OCI-LY1 (cell line): Measurements from ENCODE around the gene PTPRN2.

ENCODE experiments used
- H2AFZ ChIP-seq: fragments of 200-600 bp; sonication (generic), shearing (Covaris generic); 2 replicates; pipeline ENCODE4 v1.6.0; 2014; ENCODE audit warnings: antibody characterized with exemption, mild to moderate bottlenecking, low read length
- H3F3A ChIP-seq: fragments of 200-600 bp; sonication (generic), shearing (Covaris generic); 2 replicates; pipeline ENCODE4 v1.6.0; 2014; ENCODE audit warnings: mild to moderate bottlenecking, antibody characterized with exemption, low read length, moderate library complexity; ENCODE audit not compliant: insufficient read depth
- H3K27ac ChIP-seq: fragments of 200-600 bp; sonication (generic); 2 replicates; pipeline ENCODE4 v1.5.1; 2014; ENCODE audit warnings: low read length, mixed run types, mild to moderate bottlenecking, low read depth; ENCODE audit not compliant: poor library complexity, severe bottlenecking
- H3K27me3 ChIP-seq: fragments of 200-600 bp; sonication (generic); 2 replicates; pipeline ENCODE4 v1.6.0; 2014; ENCODE audit warnings: antibody characterized with exemption, mild to moderate bottlenecking, low read length, moderate library complexity; ENCODE audit not compliant: insufficient read depth
- H3K36me3 ChIP-seq: fragments of 200-600 bp; sonication (generic); 2 replicates; pipeline ENCODE4 v1.6.1; 2014; ENCODE audit warnings: mild to moderate bottlenecking, antibody characterized with exemption, low read length, moderate library complexity, mixed read lengths; ENCODE audit not compliant: insufficient read depth
- H3K4me1 ChIP-seq: fragments of 200-600 bp; sonication (generic); 2 replicates; pipeline ENCODE4 v1.5.1; 2014; ENCODE audit warnings: mild to moderate bottlenecking, low read length, moderate library complexity; ENCODE audit not compliant: insufficient read depth, severe bottlenecking
- H3K4me2 ChIP-seq: fragments of 200-600 bp; sonication (generic), shearing (Covaris generic); 2 replicates; pipeline ENCODE4 v1.6.1; 2014; ENCODE audit warnings: low read length
- H3K4me3 ChIP-seq: fragments of 200-600 bp; sonication (generic); 2 replicates; pipeline ENCODE4 v1.5.1; 2014; ENCODE audit warnings: low read length, low read depth, mild to moderate bottlenecking, mixed read lengths; ENCODE audit not compliant: poor library complexity, severe bottlenecking
- H3K79me2 ChIP-seq: fragments of 200-600 bp; shearing (Covaris generic); 2 replicates; pipeline ENCODE4 v1.6.1; 2016; ENCODE audit warnings: mixed run types, low read length, mixed read lengths; ENCODE audit not compliant: insufficient read depth
- H3K9ac ChIP-seq: fragments of 200-600 bp; sonication (generic), shearing (Covaris generic); 2 replicates; pipeline ENCODE4 v1.6.1; 2014; ENCODE audit warnings: mild to moderate bottlenecking, low read length, mixed read lengths
- H3K9me2 ChIP-seq: fragments of 200-600 bp; sonication (generic), shearing (Covaris generic); 2 replicates; pipeline ENCODE4 v1.6.1; 2014; ENCODE audit warnings: low read depth, mild to moderate bottlenecking, low read length, mixed read lengths
- H3K9me3 ChIP-seq: fragments of 200-600 bp; shearing (Covaris generic); 2 replicates; pipeline ENCODE4 v1.6.1; 2014; ENCODE audit warnings: low read length, mixed read lengths
- H4K20me1 ChIP-seq: fragments of 200-600 bp; sonication (generic), shearing (Covaris generic); 2 replicates; pipeline ENCODE4 v1.6.0; 2016; ENCODE audit warnings: mild to moderate bottlenecking, low read length; ENCODE audit not compliant: insufficient read depth
- CTCF ChIP-seq: fragments of 200-600 bp; sonication (generic), shearing (Covaris generic); IDR thresholded peaks from 2 replicates; pipeline ENCODE4 v1.5.1; 2017; ENCODE audit warnings: mild to moderate bottlenecking, antibody characterized with exemption, low read length, moderate library complexity, mixed read lengths
- EZH2 ChIP-seq: fragments of 200-600 bp; sonication (generic), shearing (Covaris generic); IDR thresholded peaks from 2 replicates; pipeline ENCODE4 v1.8.0; 2017; ENCODE audit warnings: borderline replicate concordance, mixed run types, mild to moderate bottlenecking, antibody characterized with exemption, low read length, moderate library complexity, mixed read lengths

The PTPRN2 gene

GRCh38 chr7:157811946-157812345, 775.7 kb downstream of the PTPRN2 start:
- Histone ChIP-seq H3K9me3 (no peaks in the 10 kb centered on the region), H3K9ac (no peak overlapping the region), H2AFZ (no peak overlapping the region), H4K20me1 (no peaks in the 10 kb centered on the region), H3K4me2 (no peak overlapping the region), H3K9me2 (no peaks in the 10 kb centered on the region), H3K4me1 (no peaks in the 10 kb centered on the region), H3K4me3 (no peak overlapping the region), H3K27ac (no peak overlapping the region), H3F3A (no peaks in the 10 kb centered on the region), H3K79me2 (no peaks in the 10 kb centered on the region), H3K27me3 (no peaks in the 10 kb centered on the region; the same call in 1 of the 2 replicates), H3K36me3 (no peaks in the 10 kb centered on the region)
- TF ChIP-seq CTCF: no peak
- TF ChIP-seq EZH2: no peak

- H2AFZ ChIP-seq: no peak overlapping the region
- H3K79me2 ChIP-seq: no peaks in the 10 kb centered on the region
- no peaks in the 10 kb centered on the region for H3F3A ChIP-seq
- no peaks in the 10 kb centered on the region; the same call in 1 of the 2 replicates for H3K27me3 ChIP-seq
- no peaks in the 10 kb centered on the region for H3K9me2 ChIP-seq
- no peaks in the 10 kb centered on the region for H3K4me1 ChIP-seq
- H4K20me1 ChIP-seq: no peaks in the 10 kb centered on the region
- H3K4me2 ChIP-seq: no peak overlapping the region
- TF ChIP-seq CTCF (no peak), EZH2 (no peak)
- H3K36me3 ChIP-seq: no peaks in the 10 kb centered on the region
- no peak overlapping the region for H3K4me3 ChIP-seq
- no peaks in the 10 kb centered on the region for H3K9me3 ChIP-seq
- no peak overlapping the region for H3K9ac ChIP-seq
- H3K27ac ChIP-seq: no peak overlapping the region
Measured at GRCh38 chr7:157809863-157810851, 777.5 kb downstream of the PTPRN2 start.

- H3K9me3 ChIP-seq: no peaks in the 10 kb centered on the region
- no peaks in the 10 kb centered on the region for H3K4me1 ChIP-seq
- no peak overlapping the region for H3K27ac ChIP-seq
Measured at GRCh38 chr7:157809154-157809862, 778.3 kb downstream of the PTPRN2 start.

More at GRCh38 chr7:157809154-157809862, 778.3 kb downstream of the PTPRN2 start:
- Histone ChIP-seq H2AFZ (no peak overlapping the region), H4K20me1 (no peaks in the 10 kb centered on the region), H3K9ac (no peak overlapping the region), H3K9me2 (no peaks in the 10 kb centered on the region), H3K4me3 (no peak overlapping the region), H3K4me2 (no peak overlapping the region), H3K79me2 (no peaks in the 10 kb centered on the region), H3K27me3 (no peaks in the 10 kb centered on the region; the same call in 1 of the 2 replicates), H3K36me3 (no peaks in the 10 kb centered on the region), H3F3A (no peaks in the 10 kb centered on the region)
- no peak for TF ChIP-seq EZH2
- TF ChIP-seq CTCF: no peak
